Ishikawa (cell line): ENCODE data around the gene APBA2.

Experiments
- CEBPB ChIP-seq: IDR thresholded peaks from 2 replicates; pipeline ENCODE4 v1.6.1; 2012
- CREB1 ChIP-seq: IDR thresholded peaks from 2 replicates; pipeline ENCODE4 v1.6.1; 2012; ENCODE audit warnings: low read depth
- EGR1 ChIP-seq: IDR thresholded peaks from 2 replicates; pipeline ENCODE4 v1.6.1; 2012
- EP300 ChIP-seq: IDR thresholded peaks from 2 replicates; pipeline ENCODE4 v1.6.1; 2012; ENCODE audit warnings: borderline replicate concordance
- FOXM1 ChIP-seq: IDR thresholded peaks from 2 replicates; pipeline ENCODE4 v1.6.1; 2012; ENCODE audit warnings: low read depth, borderline replicate concordance
- MAX ChIP-seq: IDR thresholded peaks from 2 replicates; pipeline ENCODE4 v1.6.1; 2012
- NFIC ChIP-seq: IDR thresholded peaks from 2 replicates; pipeline ENCODE4 v1.6.1; 2012
- RAD21 ChIP-seq: IDR thresholded peaks from 2 replicates; pipeline ENCODE4 v1.6.1; 2012; ENCODE audit warnings: low read depth
- REST ChIP-seq: IDR thresholded peaks from 2 replicates; pipeline ENCODE4 v1.6.1; 2012; ENCODE audit warnings: low read depth, mild to moderate bottlenecking
- TAF1 ChIP-seq: IDR thresholded peaks from 2 replicates; pipeline ENCODE4 v1.6.1; 2012; ENCODE audit warnings: low read depth, mild to moderate bottlenecking
- TCF12 ChIP-seq: IDR thresholded peaks from 2 replicates; pipeline ENCODE4 v1.6.1; 2012; ENCODE audit warnings: low read depth
- TEAD4 ChIP-seq: IDR thresholded peaks from 2 replicates; pipeline ENCODE4 v1.6.1; 2012
- USF1 ChIP-seq: IDR thresholded peaks from 2 replicates; pipeline ENCODE4 v1.6.1; 2012
- YY1 ChIP-seq: IDR thresholded peaks from 2 replicates; pipeline ENCODE4 v1.6.1; 2012; ENCODE audit warnings: low read depth
- ZBTB7A ChIP-seq: IDR thresholded peaks from 2 replicates; pipeline ENCODE4 v1.6.1; 2012; ENCODE audit warnings: low read depth

Gene APBA2

GRCh38 chr15:28936081-28936480 is 50.3 kb downstream of the APBA2 start:
- TF ChIP-seq ZBTB7A (no peak), CEBPB (no peak), TCF12 (no peak), CREB1 (no peak), EGR1 (no peak)

GRCh38 chr15:28936481-28936881 is 50.7 kb downstream of the APBA2 start:
- TF ChIP-seq MAX (no peak), EP300 (no peak), TAF1 (no peak), EGR1 (no peak), TEAD4 (no peak), TCF12 (no peak), REST (no peak), RAD21 (no peak), CEBPB (no peak)

GRCh38 chr15:28937271-28937670 is 51.5 kb downstream of the APBA2 start:
- TF ChIP-seq REST = no peak
- TF ChIP-seq ZBTB7A = no peak

- TF ChIP-seq EGR1 (no peak), CEBPB (no peak), REST (no peak), MAX (no peak), CREB1 (no peak), EP300 (no peak), TEAD4 (no peak), YY1 (no peak), FOXM1 (no peak), RAD21 (no peak), TAF1 (no peak), TCF12 (no peak), USF1 (no peak), ZBTB7A (no peak), NFIC (no peak)
Observed at GRCh38 chr15:28942046-28942445, 56.3 kb downstream of the APBA2 start.

- no peak for TF ChIP-seq TAF1
- TF ChIP-seq EP300 = no peak
- TF ChIP-seq ZBTB7A = no peak
- no peak for TF ChIP-seq USF1
- TF ChIP-seq TCF12 = no peak
- TF ChIP-seq CEBPB = no peak
- TF ChIP-seq YY1 = no peak
- no peak for TF ChIP-seq NFIC
- TF ChIP-seq CREB1 = no peak
- TF ChIP-seq EGR1 = no peak
- TF ChIP-seq FOXM1 = no peak
- no peak for TF ChIP-seq MAX
- no peak for TF ChIP-seq TEAD4
- no peak for TF ChIP-seq RAD21
- no peak for TF ChIP-seq REST
Observed at GRCh38 chr15:28942571-28942970, 56.8 kb downstream of the APBA2 start.
